ENCODE results near the gene TP53I11.

- TF ChIP-seq POLR2A (IDR thresholded peaks at IDR 0.05) (no peak), CTCF (IDR thresholded peaks at IDR 0.05) (no peak)
Observed at GRCh38 chr11:44955015-44955738, 4.5 kb upstream of the TP53I11 start.

Measured in thyroid gland (tissue), 4 donors.